Suprapubic skin (tissue), 4 donors: Measurements from ENCODE around the gene C14orf119. TPM values are rescaled to one million over a fixed set of nuclear protein-coding genes. Genes with fewer than 3 reads are reported as not detected.

Experiments used
- DNase-seq, 2 donors: peaks; one replicate each; pipeline ENCODE4 v3.0.0-alpha.2; 2019; ENCODE audit warnings: low spot score in 2 of 2
- H3K27ac ChIP-seq: fragments of 200-600 bp; sonication (generic); one replicate; pipeline ENCODE4 v1.5.1; 2019
- H3K27me3 ChIP-seq: fragments of 200-600 bp; sonication (generic); one replicate; pipeline ENCODE4 v1.5.1; 2019
- H3K36me3 ChIP-seq: fragments of 200-600 bp; sonication (generic); one replicate; pipeline ENCODE4 v1.5.1; 2019
- H3K4me1 ChIP-seq: fragments of 200-600 bp; sonication (generic); one replicate; pipeline ENCODE4 v1.5.1; 2019
- H3K4me3 ChIP-seq: fragments of 200-600 bp; sonication (generic); one replicate; pipeline ENCODE4 v1.5.1; 2019; ENCODE audit warnings: mild to moderate bottlenecking
- H3K9me3 ChIP-seq: fragments of 200-600 bp; sonication (generic); one replicate; pipeline ENCODE4 v1.5.1; 2019
- EP300 ChIP-seq: sonication (generic); formaldehyde crosslinking; IDR thresholded peaks from one replicate; pipeline ENCODE4 v1.6.1; 2017; ENCODE audit warnings: antibody characterized with exemption
- POLR2A ChIP-seq, 2 donors: fragments of 450-650 bp; IDR thresholded peaks; one replicate each; pipeline ENCODE4 v1.6.1; 2017; ENCODE audit warnings: antibody characterized with exemption in 2 of 2, mild to moderate bottlenecking in 2 of 2, moderate library complexity in 2 of 2
- POLR2AphosphoS5 ChIP-seq, 3 donors: sonication (generic); formaldehyde crosslinking; IDR thresholded peaks; one replicate each; pipeline ENCODE4 v1.6.1; 2017; ENCODE audit warnings: antibody characterized with exemption in 3 of 3
- WGBS: methylation state at CpG from one replicate; pipeline ENCODE4 v1.1.5; 2018; 5-methylcytosine and 5-hydroxymethylcytosine counted together
- total RNA-seq, 4 donors: library from RNA; depleted of rRNA; stranded (reverse); fragments of >200 nt; gene quantifications; one replicate each; pipeline ENCODE4 v1.1.0, GENCODE V29; 2016
- TF ChIP-seq, protein P1 (sequence below), 2 donors: fragments of 200-600 bp in 1 of 2; fragments of 450-650 bp in 1 of 2; sonication (generic) in 1 of 2; IDR thresholded peaks; one replicate each; pipeline ENCODE4 v1.5.1; 2016 to 2019; ENCODE audit warnings: antibody characterized with exemption in 2 of 2, mild to moderate bottlenecking in 1 of 2, moderate library complexity in 1 of 2

Gene C14orf119
- total RNA-seq, 4 donors from 2014 or later = 10.1 to 22.7 (median 18.6) TPM

DNA sequence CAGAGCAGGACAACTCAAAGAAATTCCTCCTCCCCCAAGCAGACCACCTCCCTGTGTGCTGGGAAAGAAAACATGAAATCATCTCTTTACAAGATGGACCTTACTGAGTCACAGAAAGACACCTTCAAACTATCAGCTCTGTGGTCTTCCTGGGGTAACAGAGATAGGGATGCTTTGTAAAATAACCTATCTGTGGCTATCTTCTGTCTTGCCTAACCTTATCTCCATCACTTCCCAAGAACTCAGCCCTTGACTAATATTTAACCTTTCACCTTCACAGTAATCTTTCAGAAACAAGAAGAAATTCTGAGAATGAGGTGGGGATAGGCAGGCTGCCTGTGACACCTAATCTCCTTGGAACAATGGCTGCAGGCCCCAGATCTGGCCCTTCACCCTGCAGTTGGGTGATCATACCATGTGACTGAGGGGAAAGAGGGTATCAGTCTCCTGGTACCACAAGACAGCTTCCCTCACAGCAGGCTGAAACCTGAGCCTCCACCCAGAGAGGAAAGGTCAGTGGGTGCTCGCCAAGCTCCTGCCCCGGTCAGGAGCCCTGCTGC lies 51.1 kb downstream of the C14orf119 start:
- no peak for DNase-seq
- no peaks in the 10 kb centered on the region for H3K9me3 ChIP-seq
- WGBS = 95% methylated on average over 2 of the region's 2 CpGs
- peaks cover 70% of the 10 kb centered on the region for H3K4me1 ChIP-seq
- H3K4me3 ChIP-seq = no peak overlapping the region
- H3K27me3 ChIP-seq = no peaks in the 10 kb centered on the region
- peak overlapping the region; percentile 83 for H3K27ac ChIP-seq
- no peaks in the 10 kb centered on the region for H3K36me3 ChIP-seq
- TF ChIP-seq, protein P1, sequence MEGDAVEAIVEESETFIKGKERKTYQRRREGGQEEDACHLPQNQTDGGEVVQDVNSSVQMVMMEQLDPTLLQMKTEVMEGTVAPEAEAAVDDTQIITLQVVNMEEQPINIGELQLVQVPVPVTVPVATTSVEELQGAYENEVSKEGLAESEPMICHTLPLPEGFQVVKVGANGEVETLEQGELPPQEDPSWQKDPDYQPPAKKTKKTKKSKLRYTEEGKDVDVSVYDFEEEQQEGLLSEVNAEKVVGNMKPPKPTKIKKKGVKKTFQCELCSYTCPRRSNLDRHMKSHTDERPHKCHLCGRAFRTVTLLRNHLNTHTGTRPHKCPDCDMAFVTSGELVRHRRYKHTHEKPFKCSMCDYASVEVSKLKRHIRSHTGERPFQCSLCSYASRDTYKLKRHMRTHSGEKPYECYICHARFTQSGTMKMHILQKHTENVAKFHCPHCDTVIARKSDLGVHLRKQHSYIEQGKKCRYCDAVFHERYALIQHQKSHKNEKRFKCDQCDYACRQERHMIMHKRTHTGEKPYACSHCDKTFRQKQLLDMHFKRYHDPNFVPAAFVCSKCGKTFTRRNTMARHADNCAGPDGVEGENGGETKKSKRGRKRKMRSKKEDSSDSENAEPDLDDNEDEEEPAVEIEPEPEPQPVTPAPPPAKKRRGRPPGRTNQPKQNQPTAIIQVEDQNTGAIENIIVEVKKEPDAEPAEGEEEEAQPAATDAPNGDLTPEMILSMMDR (IDR thresholded peaks at IDR 0.05) = no peak
- TF ChIP-seq EP300 = no peak
- TF ChIP-seq POLR2A (IDR thresholded peaks at IDR 0.05) = no peak
- no peak for TF ChIP-seq POLR2AphosphoS5 (IDR thresholded peaks at IDR 0.05)

DNA sequence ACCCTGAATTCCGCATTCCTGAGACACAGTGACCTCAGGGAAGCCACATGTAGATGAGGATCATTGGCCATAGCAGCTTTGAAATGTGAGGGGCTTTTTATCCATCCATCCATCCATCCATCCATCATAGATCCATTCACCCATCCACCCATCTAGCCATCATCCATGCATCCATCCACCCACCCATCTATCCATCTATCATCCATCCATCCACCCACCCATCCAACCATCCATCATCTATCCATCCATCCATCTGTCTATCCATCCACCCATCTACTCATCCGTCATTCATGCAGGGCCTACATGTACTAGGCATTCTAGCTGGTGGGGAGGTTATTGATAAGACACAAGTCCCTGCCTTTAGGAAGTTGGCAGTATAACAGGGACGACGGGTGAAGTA lies 51.7 kb downstream of the C14orf119 start:
- DNase-seq = no peak
- H3K27me3 ChIP-seq = no peaks in the 10 kb centered on the region
- WGBS = 88% methylated on average over 4 of the region's 4 CpGs
- H3K4me1 ChIP-seq = peaks cover 69% of the 10 kb centered on the region
- peak overlapping the region; percentile 83 for H3K27ac ChIP-seq
- no peaks in the 10 kb centered on the region for H3K36me3 ChIP-seq
- H3K9me3 ChIP-seq = no peaks in the 10 kb centered on the region
- TF ChIP-seq POLR2AphosphoS5 (IDR thresholded peaks at IDR 0.05) (no peak), POLR2A (IDR thresholded peaks at IDR 0.05) (no peak), EP300 (no peak)
- TF ChIP-seq, protein P1 (IDR thresholded peaks at IDR 0.05) = no peak
- H3K4me3 ChIP-seq = no peak overlapping the region

GRCh38 chr14:23147676-23148075 lies 52.4 kb downstream of the C14orf119 start:
- no peak for TF ChIP-seq EP300
- no peak for TF ChIP-seq POLR2A (IDR thresholded peaks at IDR 0.05)
- TF ChIP-seq, protein P1 (IDR thresholded peaks at IDR 0.05) = no peak
- TF ChIP-seq POLR2AphosphoS5 (IDR thresholded peaks at IDR 0.05) = no peak
- 100% methylated on average over 1 of the region's 1 CpG for WGBS
- Histone ChIP-seq H3K36me3 (no peaks in the 10 kb centered on the region), H3K27me3 (no peaks in the 10 kb centered on the region), H3K4me1 (peaks cover 69% of the 10 kb centered on the region), H3K9me3 (no peaks in the 10 kb centered on the region), H3K27ac (no peak overlapping the region), H3K4me3 (no peak overlapping the region)
- DNase-seq = no peak

DNA sequence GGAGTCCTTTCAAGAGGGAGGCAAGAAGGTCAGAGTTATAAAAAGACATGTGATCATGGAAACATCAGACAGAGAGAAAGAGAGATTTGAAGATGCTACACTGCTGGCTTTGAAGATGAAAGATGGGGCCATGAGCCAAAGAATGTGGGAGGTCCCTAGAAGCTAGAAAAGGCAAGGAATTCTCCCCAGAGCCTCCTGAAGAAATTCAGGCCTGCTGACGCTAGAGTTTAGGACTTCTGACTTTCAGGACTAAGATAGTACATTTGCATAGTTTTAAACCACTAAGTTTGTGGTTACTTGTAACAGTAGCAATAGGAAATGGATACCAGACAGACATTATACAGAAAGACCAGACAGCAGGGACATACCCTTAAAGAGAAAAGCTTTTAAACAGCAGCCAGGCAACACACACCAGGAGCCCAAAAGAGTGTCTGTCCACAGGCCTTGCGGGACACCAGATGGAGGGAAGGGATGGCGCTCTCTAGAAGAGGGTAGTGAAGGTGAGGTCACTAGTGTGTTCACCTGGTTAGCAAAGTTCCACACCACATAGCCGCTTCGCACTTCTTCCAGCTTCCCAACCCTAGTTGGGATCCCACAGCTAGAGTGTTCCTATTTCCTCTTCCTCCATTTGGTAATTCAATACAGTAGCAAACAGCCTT lies 53.4 kb downstream of the C14orf119 start:
- TF ChIP-seq, protein P1 (IDR thresholded peaks at IDR 0.05) = no peak
- no peak for TF ChIP-seq EP300
- no peak for TF ChIP-seq POLR2AphosphoS5 (IDR thresholded peaks at IDR 0.05)
- TF ChIP-seq POLR2A (IDR thresholded peaks at IDR 0.05) = no peak
- no peak overlapping the region for H3K27ac ChIP-seq
- no peaks in the 10 kb centered on the region for H3K36me3 ChIP-seq
- no peaks in the 10 kb centered on the region for H3K27me3 ChIP-seq
- H3K4me3 ChIP-seq = no peak overlapping the region
- no peaks in the 10 kb centered on the region for H3K9me3 ChIP-seq
- no peak for DNase-seq
- peaks cover 69% of the 10 kb centered on the region for H3K4me1 ChIP-seq
- WGBS = 93% methylated on average over 5 of the region's 5 CpGs

DNA sequence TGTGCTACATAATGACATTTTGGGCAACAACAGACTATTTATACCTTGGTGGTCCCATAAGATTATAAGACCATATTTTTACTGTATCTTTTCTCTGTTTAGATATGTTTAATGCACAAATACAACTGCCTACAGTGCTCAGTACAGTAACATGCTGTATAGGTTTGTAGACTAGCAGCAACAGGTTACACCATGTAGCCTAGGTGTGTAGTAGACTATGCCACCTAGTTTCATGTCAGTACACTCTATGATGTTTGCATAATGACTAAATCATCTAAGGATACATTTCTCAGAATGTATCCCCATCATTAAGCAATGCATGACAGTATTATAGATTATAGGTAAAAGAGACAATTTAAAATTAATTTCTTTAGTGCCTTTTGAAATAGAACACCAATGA lies 54.4 kb downstream of the C14orf119 start:
- Histone ChIP-seq H3K4me1 (peaks cover 73% of the 10 kb centered on the region), H3K27ac (no peak overlapping the region), H3K36me3 (no peaks in the 10 kb centered on the region), H3K27me3 (no peaks in the 10 kb centered on the region), H3K4me3 (no peak overlapping the region), H3K9me3 (no peaks in the 10 kb centered on the region)
- DNase-seq = no peak
- TF ChIP-seq, protein P1 (IDR thresholded peaks at IDR 0.05) = no peak
- TF ChIP-seq POLR2AphosphoS5 (IDR thresholded peaks at IDR 0.05) = no peak

Other genes starting within 250 kb of the C14orf119 start
- 100 to 1,000 TPM in 3 of 4 donors, 10 to 100 TPM in 1; 97.8 to 170 (median 157) TPM for gene LRP10, start 223.8 kb upstream of the C14orf119 start, total RNA-seq
- 1 to 10 TPM in 2 of 4 donors, under 1 TPM in 2; 0.89 to 5.4 (median 1.2) TPM for gene REM2, start 212.3 kb upstream of the C14orf119 start, total RNA-seq
- 100 to 1,000 TPM in 1 of 4 donors, 10 to 100 TPM in 3; 64.5 to 104 (median 93.0) TPM for gene RBM23, start 176.4 kb upstream of the C14orf119 start, total RNA-seq
- 10 to 100 TPM; 44.0 to 58.4 (median 50.3) TPM for gene PRMT5, start 166.1 kb upstream of the C14orf119 start, total RNA-seq
- gene HAUS4, start 138.4 kb upstream of the C14orf119 start, total RNA-seq = 100 to 1,000 TPM in 2 of 4 donors, 10 to 100 TPM in 2; 43.1 to 119 (median 96.3) TPM
- 100 to 1,000 TPM in 1 of 4 donors, 10 to 100 TPM in 3; 66.0 to 120 (median 79.2) TPM for gene AJUBA, start 113.0 kb upstream of the C14orf119 start, total RNA-seq
- 10 to 100 TPM; 19.1 to 32.9 (median 24.3) TPM for gene C14orf93, start 85.4 kb upstream of the C14orf119 start, total RNA-seq
- 100 to 1,000 TPM in 3 of 4 donors, 10 to 100 TPM in 1; 59.7 to 167 (median 135) TPM for gene PSMB5, start 60.6 kb upstream of the C14orf119 start, total RNA-seq
- not detected for gene PSMB11, start 53.3 kb upstream of the C14orf119 start, total RNA-seq
- 1 to 10 TPM; 3.4 to 8.4 (median 5.7) TPM for gene CDH24, start 38.0 kb upstream of the C14orf119 start, total RNA-seq
- 100 to 1,000 TPM in 2 of 4 donors, 10 to 100 TPM in 2; 78.7 to 217 (median 103) TPM for gene ACIN1, start 369 bp upstream of the C14orf119 start, total RNA-seq
- gene CIROP, start 9.5 kb downstream of the C14orf119 start, total RNA-seq = not detected
- not detected for gene CEBPE, start 23.8 kb downstream of the C14orf119 start, total RNA-seq
- gene SLC7A8, start 88.2 kb downstream of the C14orf119 start, total RNA-seq = 10 to 100 TPM; 45.2 to 67.7 (median 53.2) TPM
- gene RNF212B, start 142.4 kb downstream of the C14orf119 start, total RNA-seq = not detected
- gene HOMEZ, start 190.6 kb downstream of the C14orf119 start, total RNA-seq = 10 to 100 TPM in 1 of 4 donors, 1 to 10 TPM in 3; 7.8 to 13.1 (median 8.5) TPM
- gene PPP1R3E, start 207.4 kb downstream of the C14orf119 start, total RNA-seq = 10 to 100 TPM; 15.3 to 29.9 (median 22.5) TPM
- 10 to 100 TPM; 35.4 to 48.4 (median 44.7) TPM for gene BCL2L2, start 211.3 kb downstream of the C14orf119 start, total RNA-seq
- gene PABPN1, start 226.0 kb downstream of the C14orf119 start, total RNA-seq = 100 to 1,000 TPM in 1 of 4 donors, 10 to 100 TPM in 3; 45.1 to 109 (median 58.8) TPM